IMR-90 (cell line): Measurements from ENCODE around the gene FERMT2. TPM values are rescaled to one million over a fixed set of nuclear protein-coding genes. Genes with fewer than 3 reads are reported as not detected.
A peak's percentile ranks its signal among the peaks of the same experiment; 100 is the strongest.

Experiments
- ATAC-seq: fragments of 200-7000 bp; cut with Tn5 transposase; 2 replicates; pipeline ENCODE4 v1.9.1; 2020; ENCODE audit warnings: low read depth, mild to moderate bottlenecking, moderate library complexity
- BruUV-seq: library from RNA; stranded (reverse); fragments of 400-500 nt; replicated peaks from 2 replicates; lab custom pipeline; 2021; lab: Mats Ljungman, UMichigan
- CTCF ChIA-PET: fragments of 300-600 bp; formaldehyde crosslinking; extraction: SDS; loops from one replicate; lab custom pipeline; 2021; ENCODE audit warnings: antibody characterized with exemption; lab: Yijun Ruan, JAX
- POLR2A ChIA-PET: fragments of 300-600 bp; sonication (Branson Sonifier 250); formaldehyde crosslinking; loops from one replicate; lab custom pipeline; 2022; ENCODE audit warnings: antibody characterized with exemption; ENCODE audit not compliant: unreplicated experiment; lab: Charles Lee
- DNase-seq: peaks from one replicate; pipeline ENCODE4 v3.0.0; 2013
- H2AFZ ChIP-seq: replicated peaks from 2 replicates; pipeline ENCODE3; 2013; ENCODE audit warnings: low read length, mild to moderate bottlenecking; ENCODE audit not compliant: poor library complexity
- H2AK5ac ChIP-seq: 2 replicates; pipeline ENCODE4 v1.6.1; 2013; ENCODE audit warnings: low read depth, low read length, inconsistent platforms
- H2AK9ac ChIP-seq: replicated peaks from 2 replicates; pipeline ENCODE3; 2013; ENCODE audit warnings: mild to moderate bottlenecking, low read depth, low read length, moderate library complexity; ENCODE audit not compliant: poor library complexity
- H2BK120ac ChIP-seq: 2 replicates; pipeline ENCODE4 v1.6.1; 2013; ENCODE audit warnings: low read depth, low read length, inconsistent platforms
- H2BK15ac ChIP-seq: 3 replicates; pipeline ENCODE4 v1.6.1; 2013; ENCODE audit warnings: low read depth, low read length, inconsistent platforms
- H2BK20ac ChIP-seq: 2 replicates; pipeline ENCODE4 v1.6.1; 2013; ENCODE audit warnings: low read depth, mild to moderate bottlenecking, inconsistent platforms, low read length, moderate library complexity
- H2BK5ac ChIP-seq: 2 replicates; pipeline ENCODE4 v1.6.1; 2013; ENCODE audit warnings: mild to moderate bottlenecking, low read depth, low read length, inconsistent platforms; ENCODE audit not compliant: poor library complexity, severe bottlenecking
- H3K14ac ChIP-seq: replicated peaks from 2 replicates; pipeline ENCODE4 v1.6.1; 2013; ENCODE audit warnings: low read depth, low read length, inconsistent platforms
- H3K18ac ChIP-seq: 2 replicates; pipeline ENCODE4 v1.6.1; 2013; ENCODE audit warnings: low read depth, low read length, control low read depth
- H3K23ac ChIP-seq: 2 replicates; pipeline ENCODE4 v1.6.1; 2013; ENCODE audit warnings: low read depth, low read length, inconsistent platforms
- H3K27ac ChIP-seq: 2 replicates; pipeline ENCODE4 v1.5.1; 2013; ENCODE audit warnings: mild to moderate bottlenecking, control low read depth, low read length; ENCODE audit not compliant: insufficient read depth
- H3K27me3 ChIP-seq: 2 replicates; pipeline ENCODE4 v1.6.1; 2013; ENCODE audit warnings: low read length; ENCODE audit not compliant: control insufficient read depth, insufficient read depth
- H3K36me3 ChIP-seq: 2 replicates; pipeline ENCODE4 v1.6.1; 2013; ENCODE audit warnings: low read length, mixed read lengths; ENCODE audit not compliant: control insufficient read depth, insufficient read depth
- H3K4ac ChIP-seq: 2 replicates; pipeline ENCODE4 v1.6.1; 2013; ENCODE audit warnings: low read depth, low read length, inconsistent platforms
- H3K4me1 ChIP-seq: 2 replicates; pipeline ENCODE4 v1.6.1; 2013; ENCODE audit warnings: low read length, mixed read lengths; ENCODE audit not compliant: control insufficient read depth, insufficient read depth
- H3K4me2 ChIP-seq: 2 replicates; pipeline ENCODE4 v1.6.1; 2013; ENCODE audit warnings: low read depth, mild to moderate bottlenecking, control low read depth, low read length, moderate library complexity
- H3K4me3 ChIP-seq: 2 replicates; pipeline ENCODE4 v1.5.1; 2013; ENCODE audit warnings: low read depth, mild to moderate bottlenecking, control low read depth, low read length, moderate library complexity; ENCODE audit not compliant: insufficient read depth
- H3K56ac ChIP-seq: 2 replicates; pipeline ENCODE4 v1.6.1; 2013; ENCODE audit warnings: low read length, inconsistent platforms; ENCODE audit not compliant: insufficient read depth; ENCODE audit errors: extremely low read depth
- H3K79me1 ChIP-seq, 2 experiments: 2 replicates each; pipeline ENCODE4 v1.6.1; 2013; ENCODE audit warnings: low read length in 2 of 2, inconsistent platforms in 1 of 2, low read depth in 1 of 2
- H3K9ac ChIP-seq: 2 replicates; pipeline ENCODE4 v1.6.1; 2013; ENCODE audit warnings: low read depth, low read length, control low read depth
- H3K9me1 ChIP-seq: 2 replicates; pipeline ENCODE4 v1.6.1; 2013; ENCODE audit warnings: low read length, inconsistent platforms; ENCODE audit not compliant: insufficient read depth
- H3K9me3 ChIP-seq: 2 replicates; pipeline ENCODE4 v1.6.1; 2013; ENCODE audit warnings: low read length; ENCODE audit not compliant: control insufficient read depth, insufficient read depth
- H4K20me1 ChIP-seq: 2 replicates; pipeline ENCODE4 v1.6.1; 2013; ENCODE audit warnings: low read length, inconsistent platforms; ENCODE audit not compliant: insufficient read depth
- H4K5ac ChIP-seq: 2 replicates; pipeline ENCODE4 v1.6.1; 2013; ENCODE audit warnings: mild to moderate bottlenecking, low read depth, low read length, control low read depth
- H4K8ac ChIP-seq, 2 experiments: 2 replicates each; pipeline ENCODE4 v1.6.1; 2013; ENCODE audit warnings: low read depth in 2 of 2, low read length in 2 of 2, control low read depth in 1 of 2, inconsistent platforms in 1 of 2
- H4K91ac ChIP-seq: 2 replicates; pipeline ENCODE4 v1.6.1; 2013; ENCODE audit warnings: low read depth, low read length, inconsistent platforms; ENCODE audit not compliant: insufficient read depth
- BHLHE40 ChIP-seq: fragments of 150-350 bp; IDR thresholded peaks from 2 replicates; pipeline ENCODE4 v1.6.1; 2016; ENCODE audit warnings: mild to moderate bottlenecking, low read depth, low read length
- CEBPB ChIP-seq: IDR thresholded peaks from 2 replicates; pipeline ENCODE4 v1.6.1; 2012; ENCODE audit warnings: low read depth, low read length, improper control_type of control experiment
- CHD1 ChIP-seq: IDR thresholded peaks from 2 replicates; pipeline ENCODE4 v1.6.1; 2012; ENCODE audit warnings: low read depth, low read length, improper control_type of control experiment
- CTCF ChIP-seq: conservative IDR thresholded peaks from 2 replicates; pipeline ENCODE4 v1.5.1; 2012; ENCODE audit warnings: mild to moderate bottlenecking, low read depth, low read length, improper control_type of control experiment
- FOS ChIP-seq: fragments of 150-350 bp; IDR thresholded peaks from 2 replicates; pipeline ENCODE4 v1.6.1; 2016; ENCODE audit warnings: low read depth, low read length
- MAFK ChIP-seq: IDR thresholded peaks from 2 replicates; pipeline ENCODE4 v1.6.1; 2012; ENCODE audit warnings: low read depth, low read length, improper control_type of control experiment
- MAZ ChIP-seq: IDR thresholded peaks from 2 replicates; pipeline ENCODE4 v1.6.1; 2012; ENCODE audit warnings: low read depth, mild to moderate bottlenecking, low read length, improper control_type of control experiment, moderate library complexity, borderline replicate concordance
- MXI1 ChIP-seq: IDR thresholded peaks from 2 replicates; pipeline ENCODE4 v1.6.1; 2012; ENCODE audit warnings: low read depth, mild to moderate bottlenecking, low read length, moderate library complexity, borderline replicate concordance
- NFE2L2 ChIP-seq: fragments of 150-350 bp; IDR thresholded peaks from 2 replicates; pipeline ENCODE4 v1.6.1; 2016; ENCODE audit warnings: low read depth, mild to moderate bottlenecking, low read length
- POLR2A ChIP-seq: IDR thresholded peaks from 2 replicates; pipeline ENCODE4 v1.6.1; 2012; ENCODE audit warnings: mild to moderate bottlenecking, low read depth, low read length
- RAD21 ChIP-seq: IDR thresholded peaks from 2 replicates; pipeline ENCODE4 v1.6.1; 2012; ENCODE audit warnings: low read length, improper control_type of control experiment
- RCOR1 ChIP-seq: IDR thresholded peaks from 2 replicates; pipeline ENCODE4 v1.6.1; 2012; ENCODE audit warnings: mild to moderate bottlenecking, low read length, improper control_type of control experiment; ENCODE audit not compliant: insufficient replicate concordance
- RFX5 ChIP-seq: IDR thresholded peaks from 2 replicates; pipeline ENCODE4 v1.8.0; 2012; ENCODE audit warnings: low read depth, mild to moderate bottlenecking, low read length, moderate library complexity
- SMC3 ChIP-seq: fragments of 150-350 bp; IDR thresholded peaks from 2 replicates; pipeline ENCODE4 v1.6.1; 2016; ENCODE audit warnings: low read depth, mild to moderate bottlenecking, antibody characterized with exemption, low read length, moderate library complexity
- WGBS, 2 experiments: methylation state at CpG; one replicate each; pipeline versions ENCODE4 v1.1.5 to v1.1.7; 2013; ENCODE audit warnings: missing lambda C conversion rate in 2 of 2; ENCODE audit not compliant: insufficient read length in 1 of 2; ENCODE audit errors: extremely low coverage in 2 of 2; 5-methylcytosine and 5-hydroxymethylcytosine counted together
- dilution Hi-C: fragments of 300-500 bp; cut with HindIII; formaldehyde crosslinking; loops from one replicate; pipeline ENCODE4 v1.14.3; 2018; ENCODE audit warnings: low sequenced_read_pairs; ENCODE audit not compliant: unreplicated experiment
- in situ Hi-C: fragments of 300-500 bp; cut with MboI; formaldehyde crosslinking; loops from 3 replicates; pipeline ENCODE4 v1.14.3; 2019; ENCODE audit warnings: low sequenced_read_pairs, inconsistent platforms, mixed read lengths
- intact Hi-C: fragments of 100-400 bp; cut with micrococcal nuclease; formaldehyde crosslinking; loops from 2 replicates; pipeline ENCODE4 v1.10.0; 2022
- polyA plus RNA-seq, 3 experiments: library from polyadenylated mRNA; depleted of rRNA; stranded (reverse); fragments of >200 nt; gene quantifications; 2 replicates each; pipeline ENCODE4 v1.2.3, GENCODE V29; 2012; ENCODE audit warnings: low replicate concordance in 1 of 3
- total RNA-seq: library from RNA; depleted of rRNA; stranded (reverse); fragments of >200 nt; gene quantifications from 2 replicates; pipeline ENCODE4 v1.2.3, GENCODE V29; 2012
- TF ChIP-seq, protein P1 (sequence below): fragments of 150-350 bp; IDR thresholded peaks from 2 replicates; pipeline ENCODE4 v1.6.1; 2017; ENCODE audit warnings: mild to moderate bottlenecking, antibody characterized with exemption, low read length, low read depth
- TF ChIP-seq, protein P2 (sequence below): fragments of 150-350 bp; IDR thresholded peaks from 2 replicates; pipeline ENCODE4 v1.6.1; 2016; ENCODE audit warnings: low read depth, mild to moderate bottlenecking, low read length, moderate library complexity, borderline replicate concordance

FERMT2 gene
- total and polyA plus RNA-seq, 2 of the 4 experiments (the other 2 are of a cell fraction): 131 to 217 TPM

GRCh38 chr14:52922656-52923055, 28.2 kb downstream of the FERMT2 start:
- Histone ChIP-seq H2BK20ac (no peak overlapping the region), H3K9me1 (peaks cover 44% of the 10 kb centered on the region), H2AFZ (no peak overlapping the region), H3K27ac (no peak overlapping the region), H4K20me1 (peaks cover 98% of the 10 kb centered on the region), H3K27me3 (no peaks in the 10 kb centered on the region), H3K4me3 (no peak overlapping the region), H4K5ac (no peak overlapping the region), H2BK15ac (no peak overlapping the region), H3K23ac (no peak overlapping the region), H3K4ac (no peak overlapping the region), H4K8ac (no peak overlapping the region), H3K36me3 (peaks cover 9% of the 10 kb centered on the region), H3K14ac (no peak overlapping the region), H3K56ac (no peak overlapping the region), H2AK9ac (no peak overlapping the region), H3K4me1 (peaks cover 33% of the 10 kb centered on the region), H3K79me1 (peaks cover 0 to 75% of the 10 kb centered on the region in 2 experiments; a peak in 2 of 4 replicates), H3K18ac (no peak overlapping the region), H3K9me3 (no peaks in the 10 kb centered on the region), H3K4me2 (no peak overlapping the region), H2AK5ac (no peak overlapping the region; the same call in 1 of the 2 replicates), H2BK120ac (no peak overlapping the region), H4K91ac (no peak overlapping the region), H3K9ac (no peak overlapping the region), H2BK5ac (no peak overlapping the region)
- TF ChIP-seq MAFK: no peak
- no peak for TF ChIP-seq CHD1
- TF ChIP-seq MXI1: no peak
- TF ChIP-seq, protein P1, sequence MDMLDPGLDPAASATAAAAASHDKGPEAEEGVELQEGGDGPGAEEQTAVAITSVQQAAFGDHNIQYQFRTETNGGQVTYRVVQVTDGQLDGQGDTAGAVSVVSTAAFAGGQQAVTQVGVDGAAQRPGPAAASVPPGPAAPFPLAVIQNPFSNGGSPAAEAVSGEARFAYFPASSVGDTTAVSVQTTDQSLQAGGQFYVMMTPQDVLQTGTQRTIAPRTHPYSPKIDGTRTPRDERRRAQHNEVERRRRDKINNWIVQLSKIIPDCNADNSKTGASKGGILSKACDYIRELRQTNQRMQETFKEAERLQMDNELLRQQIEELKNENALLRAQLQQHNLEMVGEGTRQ: no peak
- no peak for TF ChIP-seq RFX5
- no peak for TF ChIP-seq NFE2L2
- TF ChIP-seq POLR2A: no peak
- no peak for TF ChIP-seq CTCF
- TF ChIP-seq RCOR1: no peak
- no peak for TF ChIP-seq MAZ
- TF ChIP-seq, protein P2, sequence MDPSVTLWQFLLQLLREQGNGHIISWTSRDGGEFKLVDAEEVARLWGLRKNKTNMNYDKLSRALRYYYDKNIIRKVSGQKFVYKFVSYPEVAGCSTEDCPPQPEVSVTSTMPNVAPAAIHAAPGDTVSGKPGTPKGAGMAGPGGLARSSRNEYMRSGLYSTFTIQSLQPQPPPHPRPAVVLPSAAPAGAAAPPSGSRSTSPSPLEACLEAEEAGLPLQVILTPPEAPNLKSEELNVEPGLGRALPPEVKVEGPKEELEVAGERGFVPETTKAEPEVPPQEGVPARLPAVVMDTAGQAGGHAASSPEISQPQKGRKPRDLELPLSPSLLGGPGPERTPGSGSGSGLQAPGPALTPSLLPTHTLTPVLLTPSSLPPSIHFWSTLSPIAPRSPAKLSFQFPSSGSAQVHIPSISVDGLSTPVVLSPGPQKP: no peak
- TF ChIP-seq FOS: no peak
- TF ChIP-seq BHLHE40: no peak
- TF ChIP-seq SMC3: no peak
- no peak for TF ChIP-seq RAD21
- TF ChIP-seq CEBPB: no peak
- ATAC-seq (no peak), DNase-seq (peak; percentile 69)
- WGBS, 2 experiments: no CpG with 5 or more reads among the region's 4 CpGs
- in situ Hi-C loops (no loop called here), dilution Hi-C loops (no loop called here), intact Hi-C loops (loop anchor here (5.0 kb wide), 1 partner anchor 45 kb away; no protein-coding TSS in a partner anchor)
- BruUV-seq: no TSS peak
- CTCF ChIA-PET: interaction anchor here (0.5 to 1.4 kb wide), 3 partner anchors 12 to 110 kb away, joined by 3 read pairs; no protein-coding TSS in a partner anchor
- POLR2A ChIA-PET: no interaction called here
